ENCODE data around the gene POLE. TPM values are rescaled to one million over a fixed set of nuclear protein-coding genes. Genes with fewer than 3 reads are reported as not detected.

POLE gene
- total and polyA plus RNA-seq, 8 donors, result 7.2 to 45.7 (median 16.0) TPM

GRCh38 chr12:132668191-132669088 is 18.7 kb downstream of the POLE start:
- H3K9me3 ChIP-seq, result no peaks in the 10 kb centered on the region
- intact Hi-C loops (cut with DNase I), result no loop called here
- no peak for DNase-seq
- H3K4me3 ChIP-seq, result no peak overlapping the region
- no peak for TF ChIP-seq CTCF (IDR thresholded peaks at IDR 0.05)
- no peaks in the 10 kb centered on the region for H3K27me3 ChIP-seq
- peaks cover 0 to 30% (median 0%) of the 10 kb centered on the region in 3 donors for H3K36me3 ChIP-seq
- H3K27ac ChIP-seq, result no peak overlapping the region
- H3K4me1 ChIP-seq, result no peaks in the 10 kb centered on the region
- no peak for ATAC-seq
- 95 to 97% methylated on average over 30 of the region's 30 CpGs for WGBS, 2 donors
- FAIRE-seq, result no peak

- FAIRE-seq (no peak), ATAC-seq (no peak), DNase-seq (no peak)
- H3K36me3 ChIP-seq, result peaks cover 0 to 28% (median 0%) of the 10 kb centered on the region in 3 donors
- intact Hi-C loops (cut with DNase I), result no loop called here
- H3K4me3 ChIP-seq, result no peak overlapping the region
- H3K9me3 ChIP-seq, result no peaks in the 10 kb centered on the region
- no peak overlapping the region for H3K27ac ChIP-seq
- 97% methylated on average over 6 of the region's 6 CpGs for whole genome bisulfite sequencing, 2 donors
- H3K27me3 ChIP-seq, result no peaks in the 10 kb centered on the region
- TF ChIP-seq CTCF (IDR thresholded peaks at IDR 0.05), result no peak
- no peaks in the 10 kb centered on the region for H3K4me1 ChIP-seq
Measured at GRCh38 chr12:132665794-132666193, 21.3 kb downstream of the POLE start.

- no peak for TF ChIP-seq CTCF (IDR thresholded peaks at IDR 0.05)
- H3K27me3 ChIP-seq, result no peaks in the 10 kb centered on the region
- no peak for ATAC-seq
- 94 to 97% methylated on average over 13 of the region's 13 CpGs for WGBS, 2 donors
- no peak overlapping the region for H3K4me3 ChIP-seq
- H3K36me3 ChIP-seq, result peaks cover 0 to 35% (median 0%) of the 10 kb centered on the region in 3 donors
- no peaks in the 10 kb centered on the region for H3K4me1 ChIP-seq
- DNase-seq, result no peak
- no peak overlapping the region for H3K27ac ChIP-seq
- FAIRE-seq, result no peak
- intact Hi-C loops (cut with DNase I), result no loop called here
- no peaks in the 10 kb centered on the region for H3K9me3 ChIP-seq
Measured at GRCh38 chr12:132665149-132665491, 22.0 kb downstream of the POLE start.

- Histone ChIP-seq H3K4me3 (no peak overlapping the region), H3K4me1 (no peaks in the 10 kb centered on the region), H3K9me3 (no peaks in the 10 kb centered on the region), H3K36me3 (peaks cover 0 to 35% (median 0%) of the 10 kb centered on the region in 3 donors), H3K27ac (no peak overlapping the region), H3K27me3 (no peaks in the 10 kb centered on the region)
- FAIRE-seq, result no peak
- 91 to 94% methylated on average over 20 to 21 of the region's 21 CpGs for whole genome bisulfite sequencing, 2 donors
- no peak for DNase-seq
- TF ChIP-seq CTCF (IDR thresholded peaks at IDR 0.05), result no peak
- ATAC-seq, result no peak
- intact Hi-C loops (cut with DNase I), result no loop called here
Measured at GRCh38 chr12:132664206-132665148, 22.7 kb downstream of the POLE start.
